Sciatic nerve (tissue), 2 donors: Measurements from ENCODE around the gene SCYL1. TPM values are rescaled to one million over a fixed set of nuclear protein-coding genes. Genes with fewer than 3 reads are reported as not detected.

ENCODE experiments used
- ATAC-seq: fragments of 200-7000 bp; cut with Tn5 transposase; one replicate; pipeline ENCODE4 v1.9.1; 2020; ENCODE audit warnings: mild to moderate bottlenecking, moderate library complexity
- DNase-seq: peaks from one replicate; pipeline ENCODE4 v3.0.0-alpha.2; 2020; ENCODE audit warnings: low spot score
- intact Hi-C: fragments of 100-400 bp; cut with DNase I; formaldehyde crosslinking; loops from one replicate; pipeline ENCODE4 v1.14.2; 2022
- total RNA-seq: library from RNA; stranded (reverse); fragmentation: NEBNext Ultra II Directional; extraction: Animal tissue kit (Norgen Biotek cat#: 25700); gene quantifications from one replicate; pipeline ENCODE4 v1.2.1, GENCODE V29; 2021
- donor health status: DM: no; HTN: no; CAD: no.
- donor health status: DM: no; HTN: no; CAD: no.

The SCYL1 gene
- total RNA-seq: 64.0 TPM

DNA sequence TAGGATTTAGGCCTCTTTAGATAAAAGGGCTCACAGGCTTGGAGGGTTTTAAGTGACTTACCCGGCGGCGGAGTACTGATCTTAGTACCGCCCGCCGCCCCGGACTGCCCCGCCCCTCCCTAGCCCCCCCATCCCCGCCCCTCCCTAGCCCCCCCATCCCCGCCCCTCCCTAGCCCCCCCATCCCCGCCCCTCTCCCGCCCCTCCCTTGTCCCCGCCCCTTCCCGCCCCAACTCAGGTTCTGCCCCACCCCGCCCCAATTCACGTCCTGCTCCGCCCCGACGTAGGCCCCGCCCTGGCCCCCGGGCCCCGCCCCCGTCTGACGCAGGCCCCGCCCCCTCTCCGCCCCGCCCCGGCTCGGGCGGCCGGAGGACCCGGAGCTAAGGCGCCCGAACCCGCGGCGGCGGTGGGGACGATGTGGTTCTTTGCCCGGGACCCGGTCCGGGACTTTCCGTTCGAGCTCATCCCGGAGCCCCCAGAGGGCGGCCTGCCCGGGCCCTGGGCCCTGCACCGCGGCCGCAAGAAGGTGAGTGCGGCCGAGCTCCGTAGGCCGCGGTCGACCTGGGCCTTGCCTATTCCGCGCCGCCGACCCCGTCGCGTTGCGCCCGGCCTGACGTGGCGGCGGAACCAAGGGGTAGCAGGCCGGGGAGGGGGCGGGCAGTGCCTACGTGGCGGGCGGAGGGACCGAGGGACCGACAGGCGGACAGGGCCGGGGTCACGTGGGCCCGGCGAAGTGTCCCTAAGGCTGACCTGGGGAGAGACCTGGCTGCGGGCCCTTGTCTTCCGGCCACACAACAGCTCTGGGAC lies at the start of gene SCYL1:
TSS of gene SCYL1 (plus strand) at position 343 of the 805 bp plus-strand sequence. CDS start at position 414, 71 bp downstream.
- intact Hi-C loops: no loop called here
- ATAC-seq: peak; percentile 86
- peak; percentile 90 for DNase-seq

DNA sequence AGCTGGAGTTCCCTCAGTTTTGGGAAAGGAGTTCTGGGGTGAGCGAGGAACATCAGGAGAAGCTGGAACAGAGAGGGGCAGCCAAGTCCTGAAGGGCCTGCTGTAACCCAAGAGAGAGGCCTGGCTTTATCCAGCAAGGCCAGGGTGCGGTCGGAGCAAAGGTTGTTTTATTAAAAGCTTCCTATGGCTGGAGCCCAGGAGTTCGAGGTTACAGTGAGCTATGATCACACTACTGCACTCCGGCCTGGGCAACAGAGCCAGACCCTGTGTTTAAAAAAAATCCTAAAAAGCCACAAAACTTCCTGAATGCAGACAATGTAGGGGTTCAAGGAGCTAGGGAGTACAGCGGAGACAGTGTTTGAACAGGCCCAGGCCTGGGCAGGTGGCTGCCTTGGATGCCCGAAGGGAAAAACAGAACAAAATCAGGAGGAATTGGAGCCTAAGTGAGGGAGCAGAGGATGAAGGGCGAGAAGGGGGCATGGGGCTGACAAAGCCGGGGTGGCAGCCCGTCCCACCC lies 48.2 kb upstream of the SCYL1 start:
- peak; percentile 0 for ATAC-seq
- peak; percentile 58 for DNase-seq
- intact Hi-C loops: no loop called here

DNA sequence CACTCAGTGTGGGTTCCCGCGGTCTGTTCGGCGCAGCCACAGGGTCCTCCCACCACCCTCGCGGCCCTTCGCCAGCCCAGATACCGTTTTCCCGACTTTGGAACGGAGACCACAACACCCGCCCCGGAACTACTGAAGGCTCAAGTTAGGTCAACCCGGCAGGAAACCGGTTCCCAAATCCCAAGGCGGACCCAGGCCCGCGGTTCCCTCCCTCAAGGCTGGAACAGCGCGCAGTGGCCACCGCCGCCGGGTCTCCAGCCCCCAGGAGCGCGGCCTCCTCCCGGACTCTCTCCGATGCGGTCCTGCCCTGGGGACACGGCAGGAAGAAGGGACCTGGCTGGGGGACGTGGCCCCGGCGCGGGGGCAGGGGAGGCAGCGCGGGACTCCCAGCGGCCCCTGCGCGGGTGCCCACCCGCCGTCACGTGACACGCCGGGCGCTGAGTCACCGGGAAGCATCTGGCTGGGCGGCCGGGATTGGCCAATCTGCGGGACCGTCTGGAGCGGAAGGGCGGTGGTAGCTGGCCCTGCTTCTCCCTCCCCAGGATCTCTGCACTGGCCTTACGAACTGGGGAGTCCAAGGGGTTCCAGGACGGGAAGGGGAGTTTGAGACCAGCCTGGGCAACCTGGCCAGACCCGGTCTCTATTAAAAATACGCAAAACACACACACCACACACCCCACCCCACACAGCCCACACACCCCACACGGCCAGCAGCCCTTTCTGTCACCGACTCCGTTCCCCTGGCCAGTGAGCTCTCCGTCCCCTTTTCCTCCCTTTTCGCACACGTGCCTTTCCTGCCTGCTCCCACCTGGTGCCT lies 47.5 kb upstream of the SCYL1 start:
- DNase-seq (peak; percentile 98), ATAC-seq (peak; percentile 90)
- intact Hi-C loops: no loop called here

DNA sequence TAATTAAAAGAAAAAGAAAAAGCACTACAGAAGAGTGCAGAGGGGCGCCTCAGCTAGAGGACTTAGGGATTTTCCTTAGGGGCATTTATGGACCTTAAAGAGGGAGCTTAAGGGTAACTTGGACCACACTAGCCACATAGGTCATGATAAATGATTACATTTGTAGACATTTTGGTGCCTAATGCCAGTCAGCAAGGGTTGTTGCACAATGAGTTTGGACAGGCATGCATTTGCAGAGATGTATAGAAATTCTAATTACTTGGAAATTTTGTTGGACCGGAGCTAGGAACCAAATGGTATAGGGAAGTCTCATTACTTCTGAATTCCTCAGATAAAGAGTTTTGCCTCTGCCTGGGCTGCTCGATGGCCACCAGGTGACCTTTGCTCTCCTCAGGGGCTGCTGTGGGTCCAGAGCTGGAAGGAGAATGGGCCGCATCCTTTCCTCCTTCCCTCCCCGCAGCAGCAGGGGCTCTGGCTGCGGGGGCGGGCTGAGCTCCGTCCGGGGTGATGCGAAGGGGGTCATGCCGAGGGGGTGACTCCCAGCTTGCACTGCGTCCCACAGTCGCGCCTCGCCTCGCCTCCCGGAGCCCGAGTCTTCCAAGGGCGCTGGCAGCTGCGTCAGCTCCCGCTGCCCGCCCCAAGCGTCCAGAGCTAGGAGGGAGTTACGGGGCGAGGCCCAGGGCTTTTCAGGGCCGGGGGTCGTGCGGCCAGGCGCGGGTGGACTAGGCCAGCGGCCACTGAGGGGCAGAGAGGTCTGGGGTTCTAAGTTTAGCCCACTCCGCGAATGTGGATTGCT lies 46.3 kb upstream of the SCYL1 start:
- peak; percentile 83 for DNase-seq
- intact Hi-C loops: no loop called here
- ATAC-seq: peak; percentile 66

DNA sequence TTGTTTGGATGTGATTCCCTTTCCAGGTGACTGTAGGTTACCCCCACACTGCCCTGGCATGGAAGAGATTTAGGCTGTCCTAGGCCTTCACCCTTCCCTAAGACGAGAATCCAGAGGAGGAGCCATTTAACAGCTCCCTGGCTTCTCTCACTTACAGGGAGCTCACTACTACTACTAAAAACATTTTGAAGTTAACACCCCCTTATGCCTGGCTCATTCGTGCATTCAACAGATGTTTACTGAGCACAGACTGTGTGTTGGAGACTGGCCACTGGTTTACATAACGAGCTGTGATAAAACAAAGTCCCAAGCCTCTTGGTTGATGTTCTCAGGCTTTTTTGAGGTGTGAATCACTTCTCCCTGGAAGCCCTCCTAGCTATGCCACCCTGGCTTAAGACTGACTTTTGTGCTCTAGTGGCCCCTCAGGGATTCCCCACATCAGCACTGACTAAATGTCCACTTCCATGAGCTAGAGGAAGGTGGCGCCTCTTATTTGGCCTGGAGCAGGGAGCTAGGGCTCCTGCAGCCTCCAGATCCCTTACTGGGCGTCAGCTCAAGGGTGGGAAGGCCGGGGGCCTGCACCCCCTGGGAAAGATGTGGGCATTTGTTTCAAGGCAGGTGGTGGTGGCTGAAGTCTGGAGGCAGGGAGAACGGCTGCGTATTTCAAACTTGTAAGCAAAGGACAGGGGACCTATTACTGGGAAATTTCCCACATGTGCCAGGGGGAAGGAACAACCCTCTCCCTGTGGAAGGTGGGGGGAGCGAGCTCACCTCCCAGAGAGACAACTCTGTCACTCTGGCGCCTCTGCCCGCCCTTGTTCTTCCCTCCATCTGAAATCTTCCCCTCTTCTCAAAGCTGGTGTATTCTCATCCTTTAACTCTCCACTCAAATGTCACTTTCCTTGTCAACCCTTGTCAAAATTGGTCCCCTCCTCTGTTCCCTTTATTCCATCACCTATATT lies 45.4 kb upstream of the SCYL1 start:
- DNase-seq (no peak), ATAC-seq (peak; percentile 67)
- intact Hi-C loops: no loop called here

DNA sequence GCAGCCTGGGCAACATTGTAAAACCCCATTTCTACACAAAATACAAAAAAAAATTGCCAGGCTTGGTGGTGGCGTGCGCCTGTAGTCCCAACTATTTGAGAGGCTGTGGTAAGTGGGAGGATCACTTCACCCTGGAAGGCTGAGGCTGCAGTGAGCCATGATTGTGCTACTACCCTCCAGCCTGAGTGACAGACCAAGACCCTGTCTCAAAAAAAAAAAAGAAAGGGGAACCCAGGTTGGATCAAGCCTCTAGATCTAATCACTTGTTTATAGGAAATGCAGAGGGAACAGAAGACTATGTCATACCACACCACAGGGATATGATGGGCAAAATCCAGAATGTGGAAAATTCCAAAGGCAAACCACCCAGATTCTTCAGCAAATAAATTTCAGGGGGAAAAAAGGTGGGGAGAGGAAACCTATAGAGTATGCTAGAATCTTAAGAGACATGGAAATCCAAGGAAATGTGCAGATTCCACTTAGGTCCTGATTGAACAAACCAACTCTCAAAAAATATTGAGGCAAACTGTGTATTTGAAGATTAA lies 42.5 kb upstream of the SCYL1 start:
- DNase-seq (peak; percentile 31), ATAC-seq (no peak)
- intact Hi-C loops: no loop called here

DNA sequence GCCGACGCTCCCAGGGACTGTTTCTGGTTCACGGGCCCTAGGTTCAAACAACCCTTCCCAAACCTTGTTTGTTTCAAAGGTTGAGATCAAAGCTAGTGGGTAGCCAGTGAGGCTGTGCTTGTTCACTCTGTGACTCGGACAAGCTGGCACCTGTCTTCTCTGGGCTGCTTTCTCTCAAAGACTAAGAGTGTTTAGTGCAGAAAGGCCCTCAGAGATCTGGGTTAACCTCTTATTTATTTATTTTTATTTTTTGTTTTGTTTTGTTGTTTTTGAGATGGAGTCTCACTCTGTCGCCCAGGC lies 39.0 kb upstream of the SCYL1 start:
- intact Hi-C loops: no loop called here
- ATAC-seq (no peak), DNase-seq (peak; percentile 39)

DNA sequence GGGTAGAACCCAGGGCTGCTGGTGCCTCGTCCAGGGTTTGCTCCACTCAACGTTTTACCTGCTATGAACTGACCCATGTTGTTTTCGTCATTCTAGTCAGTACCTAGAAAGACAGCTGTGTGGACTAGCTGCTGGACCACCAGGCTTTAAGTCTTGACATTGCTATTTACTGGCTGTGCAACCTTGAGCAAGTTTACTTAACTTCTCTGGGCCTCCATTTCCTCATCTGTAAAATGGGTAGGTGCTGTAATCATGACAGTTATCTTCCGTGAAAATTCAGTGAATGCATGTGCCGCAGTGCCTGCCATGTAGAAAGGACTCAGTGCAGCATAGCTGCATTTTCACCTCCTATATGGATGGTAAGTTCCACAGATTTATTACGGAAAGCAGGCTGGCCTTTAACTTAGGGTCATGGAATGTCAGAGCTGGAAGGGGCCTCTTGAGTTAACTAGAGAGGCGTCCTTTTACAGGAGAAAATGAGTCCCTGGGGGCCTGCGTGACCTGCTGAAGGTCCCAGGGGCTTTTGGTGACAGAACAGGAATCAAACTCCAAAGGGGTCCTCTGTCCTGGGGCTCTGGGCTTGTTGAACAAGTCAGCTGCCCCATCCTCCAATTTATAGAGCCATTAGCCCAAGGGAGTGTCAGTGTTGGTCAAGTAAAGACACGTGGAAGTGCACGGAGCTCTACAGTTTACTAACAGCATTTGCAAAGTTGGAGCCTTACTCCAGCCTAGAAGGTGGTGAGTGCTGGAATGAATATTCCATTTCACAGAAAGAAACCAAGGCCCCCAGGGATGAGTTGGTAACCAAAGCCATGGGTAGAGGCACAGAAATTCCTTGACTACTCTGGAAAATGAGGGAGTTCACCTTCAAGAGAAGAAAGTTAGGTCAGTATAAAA lies 38.1 kb upstream of the SCYL1 start:
- DNase-seq: peak; percentile 64
- no peak for ATAC-seq
- intact Hi-C loops: no loop called here

DNA sequence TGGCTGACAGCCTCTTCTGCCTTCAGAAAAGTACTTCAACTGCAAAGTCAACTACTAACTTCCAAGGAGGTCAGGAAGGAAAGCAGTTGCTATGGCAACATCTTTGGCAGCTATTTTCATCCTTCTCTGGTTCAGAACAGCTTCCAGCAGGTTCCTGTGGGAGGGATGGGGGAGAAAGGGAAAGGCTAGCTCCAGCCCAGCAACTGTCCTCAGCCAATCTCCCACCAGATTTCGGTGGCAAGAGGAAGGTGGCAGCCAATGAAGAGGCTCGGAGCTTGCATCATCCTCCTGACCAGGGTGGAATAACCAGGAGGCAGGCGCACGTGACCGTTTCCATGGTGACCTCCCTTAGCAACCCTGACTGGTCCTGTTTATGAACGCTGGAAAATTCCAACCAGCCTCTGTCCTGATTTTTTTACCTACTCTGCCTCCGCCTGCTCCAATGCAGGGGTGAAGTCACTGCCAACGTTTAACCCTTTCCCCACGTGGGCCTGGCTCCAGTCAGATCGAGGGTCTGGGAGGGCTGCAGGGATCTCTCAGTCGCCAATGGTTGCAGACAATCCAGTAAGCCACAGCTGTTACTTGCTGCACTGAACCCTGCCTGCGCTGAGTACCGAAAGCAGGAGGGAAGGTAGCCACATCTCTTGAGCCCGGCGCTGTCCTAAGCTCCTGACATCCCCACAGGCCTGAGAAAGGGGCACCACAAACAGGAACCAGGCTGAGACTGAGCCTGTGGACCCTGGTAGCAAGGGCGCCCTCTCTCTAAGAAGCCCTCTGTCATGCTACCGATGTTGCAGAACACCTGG lies 37.2 kb upstream of the SCYL1 start:
- DNase-seq (peak; percentile 99), ATAC-seq (peak; percentile 94)
- intact Hi-C loops: no loop called here

DNA sequence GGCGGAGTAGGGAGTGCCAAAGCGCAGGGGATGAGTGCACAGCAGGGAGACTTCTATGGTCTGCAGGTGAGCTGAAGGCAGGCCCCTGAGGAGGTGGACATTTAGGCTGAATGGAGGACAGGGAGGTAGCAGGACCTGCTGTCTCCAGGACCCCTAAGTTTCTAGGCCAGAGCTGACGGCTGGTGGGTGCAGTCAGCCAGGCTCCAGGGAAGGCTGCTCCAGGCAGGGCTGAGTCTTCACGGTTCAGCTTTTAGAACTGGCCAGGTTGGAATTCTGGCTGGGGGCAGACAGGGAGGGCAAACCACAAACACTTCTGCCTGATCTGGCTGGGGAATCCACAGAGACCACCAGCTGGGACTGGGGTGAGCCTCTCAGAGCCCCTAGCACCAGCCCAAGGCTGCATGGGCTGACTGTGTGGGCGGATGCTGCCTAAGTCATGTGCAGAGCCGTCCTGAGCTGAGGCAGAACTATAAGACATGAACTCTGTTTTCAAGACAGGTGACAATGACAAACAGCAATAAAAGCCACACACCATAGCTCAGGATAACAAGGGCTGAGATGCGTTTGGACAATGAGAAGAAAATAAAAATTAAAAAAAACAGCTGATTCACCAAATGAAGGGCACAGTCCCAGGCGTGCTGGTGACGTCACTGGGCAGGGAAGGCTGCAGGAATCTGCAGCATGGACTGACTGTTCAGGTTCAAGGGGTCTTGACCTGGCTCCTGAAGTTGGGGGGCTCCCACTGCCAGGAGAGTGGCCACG lies 36.4 kb upstream of the SCYL1 start:
- ATAC-seq: no peak
- intact Hi-C loops: no loop called here
- DNase-seq: no peak

DNA sequence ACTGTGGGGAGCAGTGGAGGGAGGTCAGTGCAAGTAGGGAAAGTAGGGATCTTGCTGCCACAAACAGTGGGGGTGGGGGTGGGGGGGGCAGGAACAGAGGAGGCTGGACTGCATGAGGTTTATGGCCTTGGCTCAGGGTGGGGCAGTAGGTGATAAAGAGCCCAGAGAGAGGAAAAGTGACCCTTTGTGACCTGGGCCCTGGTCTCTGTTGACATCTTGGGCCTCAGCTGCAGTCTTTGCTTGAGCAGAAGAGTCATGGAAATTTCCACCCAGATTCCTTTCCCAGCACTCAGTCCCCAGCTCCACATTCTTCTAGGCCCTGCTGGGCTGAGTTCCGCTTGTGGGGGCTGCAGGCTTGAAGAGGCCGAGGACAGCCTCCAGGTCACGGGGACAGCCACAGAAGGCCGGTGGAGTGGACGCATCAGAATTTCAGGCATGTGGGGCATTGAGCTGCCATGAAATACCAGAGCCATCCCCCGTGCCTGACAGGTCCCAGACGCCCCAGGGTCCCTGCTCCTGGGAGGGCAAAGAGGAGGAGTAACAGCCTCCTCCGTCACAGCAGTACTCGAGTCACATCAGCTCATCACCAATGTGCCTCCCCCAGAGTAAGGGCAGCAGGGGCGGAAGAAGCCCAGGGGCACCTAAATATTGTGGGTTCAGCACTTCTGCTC lies 35.7 kb upstream of the SCYL1 start:
- DNase-seq (peak; percentile 73), ATAC-seq (no peak)
- intact Hi-C loops: no loop called here

DNA sequence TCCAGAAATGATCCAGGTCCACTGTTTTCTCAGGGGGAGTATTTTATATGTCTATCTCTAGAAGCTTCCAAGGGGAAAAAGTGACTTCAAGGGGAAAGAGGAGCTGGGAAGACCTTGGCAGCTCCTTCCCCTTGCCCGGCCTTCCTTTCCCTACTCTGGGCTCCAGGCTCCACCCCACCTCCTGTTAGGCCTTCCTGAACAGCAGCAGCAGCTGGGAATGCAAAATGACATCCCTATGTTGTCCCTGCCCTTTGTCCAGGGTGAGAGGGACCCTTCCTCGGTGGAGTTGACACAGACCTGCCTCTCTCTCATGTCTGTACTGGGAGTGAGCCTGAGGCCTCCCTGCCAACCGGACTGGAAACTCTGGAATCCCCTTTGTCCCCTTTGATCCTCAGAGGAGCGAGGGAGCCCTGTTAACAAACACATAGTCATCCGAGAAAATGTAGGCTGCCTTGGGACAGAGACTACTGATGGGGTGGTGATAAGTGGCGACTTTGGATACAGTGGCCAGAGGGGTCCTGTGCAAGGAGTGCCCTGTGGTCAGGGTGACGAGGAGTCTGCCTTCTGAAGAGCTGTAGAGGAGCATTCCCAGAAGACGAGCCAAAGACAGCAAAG lies 35.1 kb upstream of the SCYL1 start:
- ATAC-seq (no peak), DNase-seq (peak; percentile 64)
- intact Hi-C loops: no loop called here

DNA sequence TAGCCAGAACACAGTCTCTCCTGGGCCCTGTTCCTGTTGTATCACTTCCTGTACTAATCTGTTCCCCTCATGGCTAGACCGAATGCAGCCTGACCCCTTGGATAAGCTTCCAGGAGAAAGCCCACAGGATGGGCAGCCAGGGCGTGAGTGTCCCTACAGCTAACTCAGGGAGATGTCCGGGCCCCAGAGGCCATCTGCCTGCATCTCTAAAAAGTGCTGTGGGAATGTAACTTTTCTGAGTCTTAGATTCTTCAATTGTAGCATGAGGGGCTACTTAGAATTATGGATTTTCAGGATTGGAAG lies 33.8 kb upstream of the SCYL1 start:
- DNase-seq: peak; percentile 62
- intact Hi-C loops: no loop called here
- no peak for ATAC-seq

DNA sequence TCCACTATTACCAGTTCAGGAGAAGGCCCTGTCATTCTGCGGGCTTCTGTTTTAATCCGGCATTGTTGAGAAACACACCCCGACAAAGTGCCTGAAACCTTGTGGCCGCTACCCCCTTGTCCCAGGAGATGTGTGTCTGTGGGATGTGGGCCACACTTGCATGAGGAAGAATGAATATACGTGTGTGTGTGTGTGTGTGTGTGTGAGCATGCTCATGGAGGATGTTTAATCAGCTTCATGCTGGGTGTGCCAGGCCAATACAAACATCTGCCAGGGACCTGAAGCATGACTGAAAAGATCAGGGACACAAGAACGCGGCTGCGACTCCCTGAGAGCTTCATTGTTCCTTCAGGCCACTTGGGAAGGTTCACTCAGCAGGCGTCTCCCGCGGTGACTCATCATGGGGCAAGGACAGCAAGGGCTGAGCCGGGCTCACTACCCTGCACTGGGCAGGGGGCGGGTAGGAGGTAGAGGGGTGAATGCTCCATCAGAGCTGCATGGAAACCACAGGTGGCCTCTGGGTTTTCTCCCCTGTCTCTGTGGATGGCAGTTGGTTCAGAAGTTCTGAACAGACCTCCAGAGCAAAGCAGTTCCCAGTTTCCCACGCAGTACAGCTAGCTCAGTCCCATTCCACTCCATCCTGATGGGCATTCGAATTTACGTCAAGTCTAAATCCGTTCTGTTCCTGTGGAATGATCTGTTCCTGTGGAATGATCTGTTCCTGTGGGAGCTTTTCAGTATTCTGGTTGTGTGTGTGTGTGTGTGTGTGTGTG lies 33.1 kb upstream of the SCYL1 start:
- intact Hi-C loops: no loop called here
- DNase-seq: peak; percentile 84
- ATAC-seq: peak; percentile 22
